Trophoblast cell (in vitro differentiated cells and primary cell): ENCODE data around the gene MZT2B.
"Not testable (repeated sequence)": the region's sequence is repeated elsewhere in the genome, so short reads cannot be mapped to it uniquely, and the experiment has no call there.

ENCODE experiments used
- DNase-seq, 2 donors: peaks; one replicate each; pipeline ENCODE4 v3.0.0-alpha.2; 2016
- H2AFZ ChIP-seq: 2 replicates; pipeline ENCODE4 v1.6.1; 2013; ENCODE audit warnings: low read length, moderate library complexity, mild to moderate bottlenecking; ENCODE audit not compliant: insufficient read depth, poor library complexity
- H2AK5ac ChIP-seq: 2 replicates; pipeline ENCODE4 v1.6.1; 2013; ENCODE audit warnings: mild to moderate bottlenecking, low read length
- H2BK120ac ChIP-seq: 2 replicates; pipeline ENCODE4 v1.6.1; 2013; ENCODE audit warnings: low read length, mild to moderate bottlenecking, moderate library complexity; ENCODE audit not compliant: insufficient read depth, poor library complexity
- H2BK12ac ChIP-seq: 2 replicates; pipeline ENCODE4 v1.6.1; 2013; ENCODE audit warnings: mild to moderate bottlenecking, low read length, moderate library complexity
- H2BK5ac ChIP-seq: 2 replicates; pipeline ENCODE4 v1.6.1; 2013; ENCODE audit warnings: low read length, low read depth, moderate library complexity, mild to moderate bottlenecking; ENCODE audit not compliant: poor library complexity
- H3K14ac ChIP-seq: 2 replicates; pipeline ENCODE4 v1.6.1; 2013; ENCODE audit warnings: mild to moderate bottlenecking, low read length
- H3K18ac ChIP-seq: 2 replicates; pipeline ENCODE4 v1.6.1; 2013; ENCODE audit warnings: mild to moderate bottlenecking, low read length
- H3K23ac ChIP-seq: 2 replicates; pipeline ENCODE4 v1.6.1; 2013; ENCODE audit warnings: low read length
- H3K27ac ChIP-seq: 2 replicates; pipeline ENCODE4 v1.5.1; 2013; ENCODE audit warnings: low read depth, mild to moderate bottlenecking, inconsistent platforms, low read length, moderate library complexity
- H3K27me3 ChIP-seq: 2 replicates; pipeline ENCODE4 v1.6.1; 2013; ENCODE audit warnings: inconsistent platforms, mild to moderate bottlenecking, low read length, moderate library complexity; ENCODE audit not compliant: insufficient read depth
- H3K36me3 ChIP-seq, 2 experiments: 1 replicate in 1 of 2; 2 replicates in 1 of 2; pipeline ENCODE4 v1.6.1; 2013; ENCODE audit warnings: low read length in 2 of 2, mild to moderate bottlenecking in 2 of 2, moderate library complexity in 1 of 2; ENCODE audit not compliant: insufficient read depth in 2 of 2, control insufficient read depth in 1 of 2
- H3K4ac ChIP-seq: 2 replicates; pipeline ENCODE4 v1.6.1; 2013; ENCODE audit warnings: low read depth, mild to moderate bottlenecking, low read length, moderate library complexity
- H3K4me1 ChIP-seq, 2 experiments: 1 replicate in 1 of 2; 2 replicates in 1 of 2; pipeline ENCODE4 v1.6.1; 2013; ENCODE audit warnings: low read length in 2 of 2, mild to moderate bottlenecking in 2 of 2, moderate library complexity in 1 of 2; ENCODE audit not compliant: insufficient read depth in 2 of 2, control insufficient read depth in 1 of 2
- H3K4me2 ChIP-seq: 2 replicates; pipeline ENCODE4 v1.6.1; 2013; ENCODE audit warnings: inconsistent platforms, mild to moderate bottlenecking, low read length, moderate library complexity
- H3K4me3 ChIP-seq: 2 replicates; pipeline ENCODE4 v1.5.1; 2013; ENCODE audit warnings: mild to moderate bottlenecking, low read depth, low read length, inconsistent platforms
- H3K79me1 ChIP-seq: one replicate; pipeline ENCODE4 v1.6.1; 2013; ENCODE audit warnings: low read length
- H3K79me2 ChIP-seq: 2 replicates; pipeline ENCODE4 v1.6.1; 2013; ENCODE audit warnings: low read length, mild to moderate bottlenecking; ENCODE audit not compliant: control insufficient read depth, insufficient read depth, poor library complexity
- H3K9ac ChIP-seq: 2 replicates; pipeline ENCODE4 v1.6.1; 2013; ENCODE audit warnings: mild to moderate bottlenecking, low read length
- H3K9me3 ChIP-seq: 2 replicates; pipeline ENCODE4 v1.6.1; 2013; ENCODE audit warnings: low read depth, mild to moderate bottlenecking, control low read depth, inconsistent platforms, low read length; ENCODE audit not compliant: insufficient read depth
- H4K12ac ChIP-seq: 2 replicates; pipeline ENCODE4 v1.6.1; 2013; ENCODE audit warnings: low read depth, mild to moderate bottlenecking, low read length, moderate library complexity
- H4K8ac ChIP-seq: 2 replicates; pipeline ENCODE4 v1.6.1; 2013; ENCODE audit warnings: low read depth, mild to moderate bottlenecking, low read length, moderate library complexity
- H4K91ac ChIP-seq: one replicate; pipeline ENCODE4 v1.6.1; 2013; ENCODE audit warnings: low read depth, mild to moderate bottlenecking, low read length, moderate library complexity
- WGBS: extraction: QIAGEN DNeasy Blood & Tissue Kit; methylation state at CpG from one replicate; pipeline ENCODE4 v1.1.7; 2013; ENCODE audit warnings: missing lambda C conversion rate; ENCODE audit not compliant: insufficient read length, insufficient coverage; ENCODE audit errors: extremely low coverage; 5-methylcytosine and 5-hydroxymethylcytosine counted together

The MZT2B gene

DNA sequence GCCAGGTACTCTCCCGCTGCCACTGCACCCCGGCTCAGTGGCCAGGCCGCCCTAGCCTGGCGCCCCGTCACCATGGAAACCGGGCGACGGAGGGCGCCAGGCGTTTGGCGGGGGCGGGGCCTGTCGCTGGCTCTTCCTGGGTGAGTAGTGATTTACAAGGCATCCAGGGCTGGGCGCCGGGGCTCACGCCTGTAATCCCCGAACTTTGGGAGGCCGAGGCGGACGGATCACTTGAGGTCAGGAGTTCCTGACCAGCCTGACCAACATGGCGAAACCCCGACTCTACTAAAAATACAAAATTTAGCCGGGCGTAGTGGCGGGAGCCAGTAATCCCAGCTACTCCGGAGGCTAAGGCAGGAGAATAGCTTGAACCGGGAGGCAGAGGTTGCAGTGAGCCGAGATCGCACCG lies 37.1 kb upstream of the MZT2B start, which contains the start of gene CCDC74B:
CCDC74B (minus strand) TSS at position 107 of the 409 bp plus-strand sequence. CDS start 116 bp downstream, outside the sequence.
- H3K4me3 ChIP-seq, result not testable (repeated sequence)
- no CpG with 5 or more reads among the region's 30 CpGs for WGBS

DNA sequence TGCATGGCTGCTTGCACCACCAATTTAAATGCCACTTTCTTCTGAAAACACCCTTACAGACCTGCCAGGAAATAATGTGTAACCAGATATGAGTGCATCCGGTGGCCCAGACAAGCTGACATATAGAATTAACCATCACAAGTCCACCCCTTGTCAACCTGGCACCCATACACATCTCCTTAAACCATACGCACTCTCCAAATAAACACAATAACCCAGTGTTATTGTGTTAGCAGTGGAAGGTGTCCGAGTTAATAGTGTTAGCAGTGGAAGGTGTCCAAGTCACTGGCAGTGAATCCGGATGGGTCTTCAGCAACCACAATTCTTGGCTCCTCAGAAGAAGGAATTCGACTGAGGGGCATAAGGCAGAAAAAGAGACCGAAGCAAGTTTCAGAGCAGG lies 33.5 kb upstream of the MZT2B start:
- H3K14ac ChIP-seq, H3K4me2 ChIP-seq, H2AK5ac ChIP-seq, H3K9me3 ChIP-seq, H3K4ac ChIP-seq, H4K8ac ChIP-seq, H4K12ac ChIP-seq, H3K27ac ChIP-seq, H3K9ac ChIP-seq, H3K4me1 ChIP-seq, H3K18ac ChIP-seq, H4K91ac ChIP-seq, H2BK5ac ChIP-seq, H3K27me3 ChIP-seq, H2AFZ ChIP-seq, H2BK120ac ChIP-seq, H2BK12ac ChIP-seq, H3K79me1 ChIP-seq, DNase-seq, H3K4me3 ChIP-seq, H3K79me2 ChIP-seq, H3K23ac ChIP-seq: not testable (repeated sequence)
- peaks cover 19 to 24% of the 10 kb centered on the region in 2 experiments for H3K36me3 ChIP-seq
- no CpG with 5 or more reads among the region's 6 CpGs for WGBS

More for the DNA sequence above, 37.1 kb upstream of the MZT2B start, which contains the start of gene CCDC74B:
- H2AK5ac ChIP-seq, H3K27ac ChIP-seq, H2BK120ac ChIP-seq, H2BK12ac ChIP-seq, H3K79me2 ChIP-seq, H3K23ac ChIP-seq, H3K4me1 ChIP-seq, H3K27me3 ChIP-seq, H4K12ac ChIP-seq, H3K9ac ChIP-seq, H3K36me3 ChIP-seq, H3K79me1 ChIP-seq, H3K4ac ChIP-seq, H3K9me3 ChIP-seq: not testable (repeated sequence)
- peak within 1 kb of the TSS; percentile 62 for H4K91ac ChIP-seq
- peak within 1 kb of the TSS; percentile 45 for H3K18ac ChIP-seq
- peak within 1 kb of the TSS; percentile 67 for H3K4me2 ChIP-seq
- H3K14ac ChIP-seq, result peak within 1 kb of the TSS; percentile 66
- H2AFZ ChIP-seq, result peak within 1 kb of the TSS; percentile 78
- DNase-seq, result peak; percentile 21 to 59
- peak within 1 kb of the TSS; percentile 60 for H4K8ac ChIP-seq
- H2BK5ac ChIP-seq, result peak within 1 kb of the TSS; percentile 49

DNA sequence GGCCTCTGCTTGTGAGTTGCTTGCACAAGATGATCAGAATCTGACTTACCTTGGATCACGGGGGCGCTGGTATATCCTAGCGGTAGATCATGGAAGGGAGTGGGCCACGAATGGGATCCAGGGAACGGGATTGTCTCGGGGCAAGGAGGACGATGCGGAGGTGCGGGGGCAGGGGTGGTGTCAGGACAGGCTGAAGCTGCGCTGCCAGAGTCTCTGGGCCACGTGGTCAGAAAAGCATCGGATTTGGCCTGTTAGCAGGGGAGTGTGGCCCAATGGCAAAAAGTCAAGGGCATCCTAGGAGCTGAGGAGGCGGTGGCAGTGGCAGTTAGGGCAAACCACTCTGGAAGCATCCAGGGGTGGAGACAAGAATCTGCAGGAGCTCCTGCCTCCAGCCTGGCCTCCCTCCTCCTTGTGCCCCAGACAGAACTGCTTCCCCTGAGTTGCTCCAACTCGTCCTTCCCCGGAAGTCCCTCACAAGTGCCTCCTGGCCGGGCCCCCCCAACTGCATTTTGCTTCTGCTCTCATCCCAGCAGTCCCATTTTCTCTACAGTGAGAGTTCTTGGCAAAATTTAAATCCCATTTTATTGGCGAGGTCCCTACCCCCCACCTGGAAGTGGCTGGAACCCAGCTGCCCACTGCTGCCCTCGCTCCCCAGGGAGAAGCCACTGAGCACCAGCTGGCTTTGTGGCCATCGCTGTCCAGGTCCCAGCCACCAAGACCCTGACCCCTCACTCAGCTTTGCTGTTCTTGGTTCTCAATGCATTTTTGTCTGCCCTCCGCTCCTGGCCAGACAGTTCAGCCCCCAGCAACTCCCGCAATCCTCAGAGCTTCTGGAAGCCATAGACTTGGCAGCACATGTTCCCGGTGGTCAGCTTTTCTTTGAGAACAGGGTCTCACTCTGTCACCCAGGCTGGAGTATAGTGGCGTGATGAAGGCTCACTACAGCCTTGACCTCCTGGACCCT lies 31.6 kb upstream of the MZT2B start:
- Histone ChIP-seq H3K27me3 (no peaks in the 10 kb centered on the region), H4K91ac (no peak overlapping the region), H3K4me3 (no peak overlapping the region), H3K14ac (no peak overlapping the region), H3K79me1 (no peaks in the 10 kb centered on the region), H2AK5ac (no peak overlapping the region), H3K9me3 (no peaks in the 10 kb centered on the region), H4K12ac (no peak overlapping the region), H3K4ac (no peak overlapping the region), H3K23ac (no peak overlapping the region), H4K8ac (no peak overlapping the region), H3K36me3 (peaks cover 36 to 41% of the 10 kb centered on the region in 2 experiments), H2BK120ac (no peak overlapping the region), H2BK12ac (no peak overlapping the region), H3K4me2 (no peak overlapping the region), H3K18ac (no peak overlapping the region), H3K79me2 (no peaks in the 10 kb centered on the region), H3K9ac (no peak overlapping the region), H3K4me1 (no peaks in the 10 kb centered on the region), H3K27ac (no peak overlapping the region), H2BK5ac (no peak overlapping the region), H2AFZ (no peak overlapping the region)
- DNase-seq, result no peak
- WGBS, result no CpG with 5 or more reads among the region's 23 CpGs

- not testable (repeated sequence) for H3K4ac ChIP-seq, H4K12ac ChIP-seq, H3K4me1 ChIP-seq, H2AFZ ChIP-seq, H3K27me3 ChIP-seq, H3K14ac ChIP-seq, H3K4me2 ChIP-seq, H3K79me1 ChIP-seq, H3K79me2 ChIP-seq, H2BK12ac ChIP-seq, H4K91ac ChIP-seq, H2BK120ac ChIP-seq, H3K18ac ChIP-seq, H2BK5ac ChIP-seq, H3K23ac ChIP-seq, H4K8ac ChIP-seq, H3K9ac ChIP-seq, H3K9me3 ChIP-seq, H2AK5ac ChIP-seq, H3K27ac ChIP-seq, DNase-seq, H3K4me3 ChIP-seq
- no CpG with 5 or more reads among the region's 5 CpGs for WGBS
- peaks cover 36 to 43% of the 10 kb centered on the region in 2 experiments for H3K36me3 ChIP-seq
These were observed 30.9 kb upstream of the MZT2B start for GRCh38 chr2:130151145-130151512.
